A673 (cell line): Measurements from ENCODE around the gene GMDS. TPM values are rescaled to one million over a fixed set of nuclear protein-coding genes. Genes with fewer than 3 reads are reported as not detected.

Experiments
- BruUV-seq: library from RNA; stranded (reverse); fragments of 400-500 nt; replicated peaks from 2 replicates; lab custom pipeline; 2021; lab: Mats Ljungman, UMichigan
- CTCF ChIA-PET: fragments of 300-600 bp; sonication (Branson Sonifier 250); formaldehyde crosslinking; loops from one replicate; lab custom pipeline; 2022; ENCODE audit warnings: antibody characterized with exemption; lab: Charles Lee
- POLR2A ChIA-PET: fragments of 300-600 bp; sonication (Branson Sonifier 250); formaldehyde crosslinking; loops from one replicate; lab custom pipeline; 2022; ENCODE audit warnings: antibody characterized with exemption; ENCODE audit not compliant: low non-redundant PET; lab: Charles Lee
- DNase-seq: peaks from one replicate; pipeline ENCODE4 v3.0.0-alpha.2; 2015; ENCODE audit warnings: low spot score
- H3K27ac ChIP-seq: fragments of 200-600 bp; sonication (generic); 2 replicates; pipeline ENCODE4 v1.5.1; 2016; ENCODE audit warnings: mixed run types, low read depth, mild to moderate bottlenecking, mixed read lengths, antibody characterized with exemption, low read length; ENCODE audit not compliant: poor library complexity, severe bottlenecking
- H3K27me3 ChIP-seq: fragments of 200-600 bp; sonication (generic); replicated peaks from 2 replicates; pipeline ENCODE4 v1.6.1; 2017; ENCODE audit warnings: mixed run types, low read depth, mild to moderate bottlenecking, mixed read lengths, antibody characterized with exemption, low read length; ENCODE audit not compliant: insufficient read depth, poor library complexity
- H3K36me3 ChIP-seq: fragments of 200-600 bp; sonication (generic); 2 replicates; pipeline ENCODE4 v1.6.1; 2016; ENCODE audit warnings: mixed run types, mild to moderate bottlenecking, mixed read lengths, antibody characterized with exemption, low read length; ENCODE audit not compliant: insufficient read depth, poor library complexity, severe bottlenecking
- H3K4me1 ChIP-seq: fragments of 200-600 bp; sonication (generic); 2 replicates; pipeline ENCODE4 v1.6.1; 2017; ENCODE audit warnings: mixed run types, mild to moderate bottlenecking, mixed read lengths, antibody characterized with exemption, low read length; ENCODE audit not compliant: insufficient read depth, poor library complexity, severe bottlenecking
- H3K4me3 ChIP-seq: fragments of 200-600 bp; sonication (generic); 2 replicates; pipeline ENCODE4 v1.5.1; 2016; ENCODE audit warnings: low read depth, mixed run types, mild to moderate bottlenecking, mixed read lengths, low read length; ENCODE audit not compliant: poor library complexity, severe bottlenecking
- H3K9me3 ChIP-seq: fragments of 200-600 bp; sonication (generic); 2 replicates; pipeline ENCODE4 v1.6.1; 2016; ENCODE audit warnings: mixed run types, low read depth, mild to moderate bottlenecking, mixed read lengths, antibody characterized with exemption, low read length; ENCODE audit not compliant: poor library complexity, severe bottlenecking
- CTCF ChIP-seq: fragments of 300-800, 200-600 bp; sonication (generic); conservative IDR thresholded peaks from 2 replicates; pipeline ENCODE4 v1.5.1; 2017; ENCODE audit warnings: low read depth, mild to moderate bottlenecking, antibody characterized with exemption, low read length, moderate library complexity, mixed read lengths
- EZH2 ChIP-seq: fragments of 200-600 bp; sonication (generic); IDR thresholded peaks from 2 replicates; pipeline ENCODE4 v1.6.1; 2017; ENCODE audit warnings: borderline replicate concordance, low read depth, mild to moderate bottlenecking, mixed read lengths, antibody characterized with exemption, low read length; ENCODE audit not compliant: poor library complexity, severe bottlenecking
- intact Hi-C: fragments of 100-400 bp; cut with micrococcal nuclease; formaldehyde crosslinking; loops from one replicate; pipeline ENCODE4 v1.10.0; 2022; ENCODE audit not compliant: unreplicated experiment
- total RNA-seq: library from RNA; stranded (reverse); gene quantifications from 2 replicates; pipeline ENCODE4 v1.2.3, GENCODE V29; 2021

GMDS gene
- total RNA-seq, 1 experiment from 2014 or later: 15.2 TPM

DNA sequence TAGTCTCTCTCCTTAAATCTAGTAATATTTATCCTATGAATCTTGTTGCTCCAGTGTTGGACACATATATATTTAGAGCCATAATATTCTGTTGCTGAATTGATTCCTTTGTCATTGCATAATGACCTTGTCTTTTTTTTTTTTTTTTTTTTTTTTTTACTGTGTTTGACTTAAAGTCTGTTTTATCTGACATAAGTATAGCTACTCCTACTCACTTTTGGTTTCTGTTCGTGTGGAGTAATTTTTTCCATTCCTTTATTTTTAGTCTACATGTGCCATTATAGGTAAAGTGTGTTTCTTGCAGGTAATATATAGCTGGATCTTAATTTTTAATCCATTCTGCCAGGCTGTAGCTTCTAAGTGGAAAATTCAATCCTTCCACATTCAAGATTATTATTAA is 166.5 kb downstream of the GMDS start:
- CTCF ChIA-PET: no interaction called here

DNA sequence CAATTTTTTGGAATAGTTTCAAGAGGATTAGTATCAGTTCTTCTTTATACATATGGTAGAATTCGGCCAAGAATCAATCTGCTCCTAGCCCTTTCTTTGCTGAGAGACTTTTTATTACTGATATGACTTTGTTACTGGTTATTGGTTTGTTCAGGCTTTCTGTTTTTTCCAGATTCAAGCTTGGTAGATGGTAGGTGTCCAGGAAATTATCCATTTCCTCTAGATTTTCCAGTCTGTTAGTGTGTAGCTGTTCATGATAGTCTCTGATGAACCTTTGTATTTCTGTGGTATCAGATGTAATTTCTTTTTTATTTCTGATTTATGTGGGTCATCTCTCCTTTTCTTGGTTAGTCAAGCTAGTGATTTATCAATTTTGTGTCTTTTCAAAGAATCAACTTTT is 167.6 kb downstream of the GMDS start:
- no TSS peak for BruUV-seq
- Histone ChIP-seq H3K36me3 (no peaks in the 10 kb centered on the region), H3K27me3 (no peaks in the 10 kb centered on the region), H3K27ac (no peak overlapping the region), H3K9me3 (no peaks in the 10 kb centered on the region), H3K4me3 (no peak overlapping the region), H3K4me1 (no peaks in the 10 kb centered on the region)
- no peak for DNase-seq
- POLR2A ChIA-PET: no interaction called here
- TF ChIP-seq CTCF: no peak
- no peak for TF ChIP-seq EZH2
- intact Hi-C loops: no loop called here
- CTCF ChIA-PET: no interaction called here

More for the DNA sequence above, 166.5 kb downstream of the GMDS start:
- H3K36me3 ChIP-seq: no peaks in the 10 kb centered on the region
- no peak overlapping the region for H3K27ac ChIP-seq
- intact Hi-C loops: no loop called here
- no peak overlapping the region for H3K4me3 ChIP-seq
- POLR2A ChIA-PET: no interaction called here
- no peaks in the 10 kb centered on the region for H3K9me3 ChIP-seq
- no TSS peak for BruUV-seq
- DNase-seq: no peak
- H3K4me1 ChIP-seq: no peaks in the 10 kb centered on the region
- TF ChIP-seq CTCF (no peak), EZH2 (no peak)
- H3K27me3 ChIP-seq: no peaks in the 10 kb centered on the region

GRCh38 chr6:2073476-2073875 is 171.9 kb downstream of the GMDS start:
- Histone ChIP-seq H3K27ac (no peak overlapping the region), H3K9me3 (no peaks in the 10 kb centered on the region), H3K4me1 (no peaks in the 10 kb centered on the region), H3K36me3 (no peaks in the 10 kb centered on the region), H3K27me3 (no peaks in the 10 kb centered on the region), H3K4me3 (no peak overlapping the region)
- ChIA-PET POLR2A (no interaction called here), CTCF (no interaction called here)
- no TSS peak for BruUV-seq
- DNase-seq: no peak
- TF ChIP-seq EZH2 (no peak), CTCF (no peak)
- intact Hi-C loops: no loop called here
